Mammary epithelial cell (primary cell): ENCODE data around the gene TBC1D22A.

ENCODE experiments used
- EZH2 ChIP-seq: IDR thresholded peaks from 2 replicates; pipeline ENCODE4 v1.6.1; 2012; ENCODE audit warnings: low read length, inconsistent platforms, borderline replicate concordance
- TF ChIP-seq, protein P1 (sequence below), 2 donors: IDR thresholded peaks in 1 of 2; conservative IDR thresholded peaks in 1 of 2; 2 replicates each; pipeline ENCODE4 v1.5.1; 2011 to 2012; ENCODE audit warnings: inconsistent platforms in 2 of 2, low read length in 2 of 2, mild to moderate bottlenecking in 2 of 2, control low read depth in 1 of 2, low read depth in 1 of 2; ENCODE audit not compliant: insufficient read depth in 1 of 2; ENCODE audit errors: extremely low read depth in 1 of 2

DNA sequence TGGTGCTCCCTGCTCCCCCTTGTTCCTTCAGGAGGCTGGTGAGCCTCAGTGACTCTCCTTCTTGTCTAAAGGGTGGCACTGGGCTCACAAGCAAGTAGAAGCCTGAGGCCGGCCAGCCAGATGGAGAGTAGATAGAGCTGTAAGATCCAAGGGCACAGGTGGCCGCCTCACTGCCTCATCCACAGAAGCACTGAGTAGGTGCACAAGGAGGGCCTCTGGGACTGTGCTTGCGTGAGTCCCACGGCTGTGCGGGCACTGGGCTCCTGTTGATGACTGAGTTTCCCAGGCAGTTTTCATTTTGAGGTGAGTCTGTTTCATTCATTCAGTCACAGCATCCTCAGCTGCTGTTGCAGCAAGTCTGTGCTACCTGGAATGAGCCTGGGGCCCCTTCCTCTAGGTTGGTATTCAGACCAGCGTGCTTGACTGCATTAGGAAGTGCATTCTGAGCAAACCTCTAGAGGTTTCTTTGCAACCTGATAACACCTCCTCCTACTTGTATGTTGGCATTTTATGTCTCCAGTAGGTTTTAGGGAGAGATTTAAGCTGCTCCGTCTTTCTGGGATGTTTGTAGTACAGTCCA, 184.0 kb downstream of the TBC1D22A start:
- TF ChIP-seq, protein P1, sequence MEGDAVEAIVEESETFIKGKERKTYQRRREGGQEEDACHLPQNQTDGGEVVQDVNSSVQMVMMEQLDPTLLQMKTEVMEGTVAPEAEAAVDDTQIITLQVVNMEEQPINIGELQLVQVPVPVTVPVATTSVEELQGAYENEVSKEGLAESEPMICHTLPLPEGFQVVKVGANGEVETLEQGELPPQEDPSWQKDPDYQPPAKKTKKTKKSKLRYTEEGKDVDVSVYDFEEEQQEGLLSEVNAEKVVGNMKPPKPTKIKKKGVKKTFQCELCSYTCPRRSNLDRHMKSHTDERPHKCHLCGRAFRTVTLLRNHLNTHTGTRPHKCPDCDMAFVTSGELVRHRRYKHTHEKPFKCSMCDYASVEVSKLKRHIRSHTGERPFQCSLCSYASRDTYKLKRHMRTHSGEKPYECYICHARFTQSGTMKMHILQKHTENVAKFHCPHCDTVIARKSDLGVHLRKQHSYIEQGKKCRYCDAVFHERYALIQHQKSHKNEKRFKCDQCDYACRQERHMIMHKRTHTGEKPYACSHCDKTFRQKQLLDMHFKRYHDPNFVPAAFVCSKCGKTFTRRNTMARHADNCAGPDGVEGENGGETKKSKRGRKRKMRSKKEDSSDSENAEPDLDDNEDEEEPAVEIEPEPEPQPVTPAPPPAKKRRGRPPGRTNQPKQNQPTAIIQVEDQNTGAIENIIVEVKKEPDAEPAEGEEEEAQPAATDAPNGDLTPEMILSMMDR (conservative IDR thresholded peaks at IDR 0.05 in 1 of 2, IDR thresholded peaks at IDR 0.05 in 1 of 2; ENCODE audit: extremely low read depth in 1 of 2, insufficient read depth in 1 of 2, low read depth in 1 of 2, low read length in 2 of 2) = no peak
- TF ChIP-seq EZH2 = no peak
